ENCODE data around the gene SOX8. TPM values are rescaled to one million over a fixed set of nuclear protein-coding genes. Genes with fewer than 3 reads are reported as not detected.
A peak's percentile ranks its signal among the peaks of the same experiment; 100 is the strongest.

SOX8 gene
- total RNA-seq, 1 donor from 2014 or later, result 0.98 TPM

DNA sequence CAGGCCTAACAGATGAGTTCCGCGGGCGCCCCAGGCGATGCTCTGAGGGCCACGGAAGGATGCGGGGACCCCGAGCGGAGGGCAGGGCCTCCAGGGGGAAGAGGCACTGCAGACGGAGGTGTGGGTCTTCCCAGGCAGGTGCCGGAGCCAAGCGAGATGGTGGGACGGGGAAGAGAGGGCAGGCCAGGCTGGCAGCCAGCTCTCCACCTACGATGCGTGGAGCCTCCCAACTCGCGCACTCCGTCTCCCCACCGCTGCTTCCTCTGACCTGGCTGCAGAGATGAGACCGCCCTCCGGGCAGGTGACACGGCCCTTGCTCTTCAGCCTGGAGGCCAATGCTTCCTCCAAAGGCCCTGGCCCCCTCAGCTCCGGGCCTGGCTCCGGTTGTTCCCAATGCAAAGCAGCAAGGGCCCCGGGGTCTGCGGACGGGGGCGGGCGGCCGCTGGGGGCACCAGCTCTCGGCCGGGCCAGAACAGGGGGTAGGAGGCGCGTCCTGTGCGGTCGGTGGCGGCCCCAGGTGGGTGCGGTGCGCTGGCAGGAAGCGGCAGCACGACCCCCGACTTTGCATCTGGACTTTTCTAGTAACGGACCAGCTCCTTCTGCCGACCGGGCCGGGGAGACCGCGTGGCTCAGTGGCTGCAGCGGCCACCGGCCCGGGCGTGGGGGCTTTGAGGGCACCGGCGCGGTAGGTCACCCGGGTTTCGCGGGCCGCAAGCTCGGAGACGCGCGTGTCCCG is 1.5 kb upstream of the SOX8 start:
- Histone ChIP-seq H3K36me3 (ENCODE audit: insufficient read depth, low read length) (no peaks in the 10 kb centered on the region), H3K4me2 (ENCODE audit: low read length) (peak overlapping the region; percentile 77), H3K79me2 (ENCODE audit: insufficient read depth, low read length) (no peaks in the 10 kb centered on the region), H4K20me1 (ENCODE audit: insufficient read depth, low read length) (no peaks in the 10 kb centered on the region), H3K27ac (ENCODE audit: low read depth, low read length) (no peak overlapping the region), H3K4me3 (ENCODE audit: insufficient read depth, low read depth, low read length) (no peak overlapping the region), H3K9me3 (ENCODE audit: insufficient read depth, low read depth, low read length) (no peaks in the 10 kb centered on the region), H2AFZ (ENCODE audit: low read depth, low read length) (no peak overlapping the region), H3K9ac (ENCODE audit: low read length) (no peak overlapping the region), H3K4me1 (ENCODE audit: insufficient read depth, low read length) (no peaks in the 10 kb centered on the region), H3K27me3 (ENCODE audit: insufficient read depth, low read length) (peaks cover 39% of the 10 kb centered on the region)
- DNase-seq (ENCODE audit: low read depth) (no peak), FAIRE-seq (no peak)
- TF ChIP-seq EZH2 (IDR thresholded peaks at IDR 0.05; ENCODE audit: insufficient read depth, low read length), result no peak
- TF ChIP-seq, protein P1, sequence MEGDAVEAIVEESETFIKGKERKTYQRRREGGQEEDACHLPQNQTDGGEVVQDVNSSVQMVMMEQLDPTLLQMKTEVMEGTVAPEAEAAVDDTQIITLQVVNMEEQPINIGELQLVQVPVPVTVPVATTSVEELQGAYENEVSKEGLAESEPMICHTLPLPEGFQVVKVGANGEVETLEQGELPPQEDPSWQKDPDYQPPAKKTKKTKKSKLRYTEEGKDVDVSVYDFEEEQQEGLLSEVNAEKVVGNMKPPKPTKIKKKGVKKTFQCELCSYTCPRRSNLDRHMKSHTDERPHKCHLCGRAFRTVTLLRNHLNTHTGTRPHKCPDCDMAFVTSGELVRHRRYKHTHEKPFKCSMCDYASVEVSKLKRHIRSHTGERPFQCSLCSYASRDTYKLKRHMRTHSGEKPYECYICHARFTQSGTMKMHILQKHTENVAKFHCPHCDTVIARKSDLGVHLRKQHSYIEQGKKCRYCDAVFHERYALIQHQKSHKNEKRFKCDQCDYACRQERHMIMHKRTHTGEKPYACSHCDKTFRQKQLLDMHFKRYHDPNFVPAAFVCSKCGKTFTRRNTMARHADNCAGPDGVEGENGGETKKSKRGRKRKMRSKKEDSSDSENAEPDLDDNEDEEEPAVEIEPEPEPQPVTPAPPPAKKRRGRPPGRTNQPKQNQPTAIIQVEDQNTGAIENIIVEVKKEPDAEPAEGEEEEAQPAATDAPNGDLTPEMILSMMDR (IDR thresholded peaks at IDR 0.05; ENCODE audit: insufficient read depth, low read depth, low read length), result no peak
- Mint-ChIP-seq H3K36me3 (ENCODE audit: low read depth, unreplicated experiment) (no peaks in the 10 kb centered on the region), H3K9me3 (ENCODE audit: unreplicated experiment) (peaks cover 5% of the 10 kb centered on the region), H3K4me3 (ENCODE audit: unreplicated experiment) (no peak overlapping the region), H3K27ac (ENCODE audit: unreplicated experiment) (no peak overlapping the region), H3K27me3 (ENCODE audit: low read depth, unreplicated experiment) (peaks cover 27% of the 10 kb centered on the region), H3K4me1 (ENCODE audit: low read depth, unreplicated experiment) (no peaks in the 10 kb centered on the region)

DNA sequence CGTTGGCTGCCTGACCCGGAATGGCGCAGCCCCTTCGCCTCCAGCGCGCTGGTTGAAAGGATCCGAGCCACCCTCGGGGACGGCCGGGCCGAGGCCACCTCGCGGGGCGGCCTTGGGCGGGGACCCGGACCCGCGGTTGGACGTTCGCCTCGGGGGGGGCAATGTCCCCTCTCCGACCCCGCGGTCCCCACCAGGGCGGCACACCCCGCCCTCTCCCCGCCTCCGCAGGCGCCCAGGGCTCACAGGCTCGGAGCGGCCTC is 1.0 kb upstream of the SOX8 start:
- no peaks in the 10 kb centered on the region for H3K79me2 ChIP-seq (ENCODE audit: insufficient read depth, low read length)
- H2AFZ ChIP-seq (ENCODE audit: low read depth, low read length), result no peak overlapping the region
- H3K4me2 ChIP-seq (ENCODE audit: low read length), result peak overlapping the region; percentile 77
- Mint-ChIP-seq H3K36me3 (ENCODE audit: low read depth, unreplicated experiment) (no peaks in the 10 kb centered on the region), H3K4me1 (ENCODE audit: low read depth, unreplicated experiment) (no peaks in the 10 kb centered on the region), H3K4me3 (ENCODE audit: unreplicated experiment) (no peak overlapping the region), H3K9me3 (ENCODE audit: unreplicated experiment) (peaks cover 2% of the 10 kb centered on the region), H3K27me3 (ENCODE audit: low read depth, unreplicated experiment) (peaks cover 26% of the 10 kb centered on the region), H3K27ac (ENCODE audit: unreplicated experiment) (no peak overlapping the region)
- no peaks in the 10 kb centered on the region for H3K4me1 ChIP-seq (ENCODE audit: insufficient read depth, low read length)
- no peak for TF ChIP-seq EZH2 (IDR thresholded peaks at IDR 0.05; ENCODE audit: insufficient read depth, low read length)
- TF ChIP-seq, protein P1 (IDR thresholded peaks at IDR 0.05; ENCODE audit: insufficient read depth, low read depth, low read length), result no peak
- no peaks in the 10 kb centered on the region for H3K36me3 ChIP-seq (ENCODE audit: insufficient read depth, low read length)
- H4K20me1 ChIP-seq (ENCODE audit: insufficient read depth, low read length), result no peaks in the 10 kb centered on the region
- DNase-seq (ENCODE audit: low read depth), result no peak
- H3K9ac ChIP-seq (ENCODE audit: low read length), result no peak overlapping the region
- peaks cover 40% of the 10 kb centered on the region for H3K27me3 ChIP-seq (ENCODE audit: insufficient read depth, low read length)
- H3K27ac ChIP-seq (ENCODE audit: low read depth, low read length), result no peak overlapping the region
- no peak for FAIRE-seq
- no peak overlapping the region for H3K4me3 ChIP-seq (ENCODE audit: insufficient read depth, low read depth, low read length)
- H3K9me3 ChIP-seq (ENCODE audit: insufficient read depth, low read depth, low read length), result no peaks in the 10 kb centered on the region
